Measurements from ENCODE around the gene LY86.
"Not testable (repeated sequence)": the region's sequence is repeated elsewhere in the genome, so short reads cannot be mapped to it uniquely, and the experiment has no call there.

Gene LY86

DNA sequence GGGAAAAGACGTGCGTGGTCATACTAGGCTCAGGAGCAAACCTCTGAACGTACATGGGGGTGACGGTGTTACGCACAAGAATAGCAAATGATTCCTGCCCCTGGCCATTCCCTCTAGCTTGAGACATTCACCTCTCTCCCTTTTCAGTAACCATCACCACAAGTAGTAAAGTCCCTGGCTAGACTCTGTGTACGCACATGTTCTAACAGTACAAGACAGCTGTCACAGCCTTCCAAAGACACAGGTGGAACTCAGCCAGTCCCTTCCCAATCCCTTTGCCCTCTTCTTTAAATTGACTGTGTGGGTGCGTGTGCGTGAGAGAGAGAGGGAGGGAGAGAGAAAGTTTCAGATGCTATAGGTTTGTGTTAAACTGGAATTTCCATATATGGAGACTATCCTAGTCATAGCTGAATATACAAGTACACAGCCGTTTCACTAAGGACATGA lies 67.3 kb downstream of the LY86 start:
- no peak for DNase-seq

DNA sequence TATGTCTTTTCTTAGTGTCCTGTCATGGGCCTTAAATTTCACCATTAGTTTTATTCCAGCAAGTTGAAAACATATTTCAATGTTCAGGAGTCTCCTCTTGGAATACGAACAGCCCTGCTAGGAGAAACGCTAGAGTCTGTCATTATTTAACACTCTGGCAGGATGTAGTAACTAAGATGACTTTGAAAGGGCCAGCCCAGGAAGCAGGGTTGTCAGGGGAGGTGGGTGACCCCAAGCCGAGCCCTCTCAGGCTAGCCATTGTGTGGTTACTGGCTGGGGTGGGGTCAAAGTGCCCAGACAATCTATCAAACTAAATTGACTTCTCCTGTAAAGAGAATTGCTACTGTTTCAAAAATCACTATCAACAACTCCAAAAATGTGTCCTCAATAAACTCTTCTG lies 67.8 kb downstream of the LY86 start:
- no peak for DNase-seq

DNA sequence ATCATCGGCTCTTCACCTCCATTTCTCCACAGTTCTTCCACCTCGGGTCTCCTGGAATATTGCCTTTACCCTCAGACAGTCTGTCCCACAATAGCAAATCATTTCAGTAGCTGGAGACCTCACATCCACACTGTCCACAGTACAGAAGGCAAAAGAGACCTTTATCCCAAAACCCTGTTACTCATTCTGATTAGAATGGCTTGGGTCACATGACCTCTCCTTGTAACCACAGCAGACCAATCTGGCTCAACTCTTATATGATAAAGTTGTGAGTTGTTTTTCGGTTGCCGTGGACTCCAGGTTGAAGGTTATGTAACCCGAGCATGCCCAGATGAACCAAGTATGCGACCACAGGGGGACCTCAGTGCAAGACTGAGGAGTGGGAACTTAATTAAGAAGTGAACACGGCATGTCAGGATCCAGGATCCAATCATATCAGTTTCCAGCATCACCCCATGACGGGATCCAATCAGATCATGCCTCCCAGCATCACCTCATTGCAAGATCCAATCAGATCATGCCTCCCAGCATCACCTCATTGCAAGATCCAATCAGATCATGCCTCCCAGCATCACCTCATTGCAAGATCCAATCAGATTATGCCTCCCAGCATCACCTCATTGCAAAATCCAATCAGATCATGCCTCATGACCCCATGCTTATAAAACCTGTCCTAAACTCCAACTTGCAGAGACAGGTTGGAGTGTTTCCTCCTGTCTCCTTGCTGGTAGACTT lies 68.7 kb downstream of the LY86 start:
- no peak for DNase-seq

- DNase-seq, result no peak
Measured at GRCh38 chr6:6657820-6658217, 69.3 kb downstream of the LY86 start.

DNA sequence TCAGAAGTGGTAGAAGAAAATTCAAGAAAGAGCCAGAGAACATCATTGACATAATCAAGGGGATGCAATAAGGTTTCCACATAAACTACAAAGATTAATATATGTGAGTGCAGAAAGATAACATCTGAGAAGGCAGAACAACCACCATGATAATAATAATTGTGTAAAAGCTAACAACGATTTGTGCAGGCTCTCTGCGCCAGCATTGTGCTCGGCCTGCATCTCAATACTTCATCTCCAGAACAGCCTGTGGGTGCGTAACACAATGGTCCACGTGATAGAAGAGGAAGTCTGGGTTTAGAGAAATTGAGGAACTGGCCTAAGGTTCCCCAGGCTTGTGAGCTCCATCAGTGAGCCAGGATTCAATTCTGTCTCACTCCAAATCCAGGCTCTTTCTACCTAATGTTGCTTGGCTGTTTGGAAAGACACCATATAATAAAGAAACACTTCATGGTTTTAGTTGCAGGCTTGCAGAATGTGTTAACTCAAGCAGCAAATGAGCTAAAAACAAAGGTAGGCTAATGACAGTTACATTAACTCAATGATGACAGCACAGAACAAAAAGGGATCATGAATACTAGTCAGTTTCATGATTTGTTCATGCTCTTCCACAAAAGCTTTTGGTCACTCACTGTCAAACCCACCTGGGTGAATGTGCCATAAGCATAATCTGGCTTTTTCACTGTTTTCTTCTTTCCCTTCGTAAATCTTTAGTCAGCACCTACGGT lies 71.2 kb downstream of the LY86 start:
- no peak for DNase-seq

GRCh38 chr6:6660339-6661045 lies 72.0 kb downstream of the LY86 start:
- DNase-seq, result no peak

- no peak for DNase-seq
Measured at GRCh38 chr6:6661191-6661590, 72.7 kb downstream of the LY86 start.

GRCh38 chr6:6661684-6662083 lies 73.2 kb downstream of the LY86 start:
- no peak for DNase-seq

GRCh38 chr6:6663421-6664135 lies 75.1 kb downstream of the LY86 start:
- no peak for DNase-seq

- DNase-seq, result no peak
Measured at GRCh38 chr6:6665555-6666243, 77.2 kb downstream of the LY86 start.

GRCh38 chr6:6670150-6670549 lies 81.6 kb downstream of the LY86 start:
- not testable (repeated sequence) for DNase-seq

DNA sequence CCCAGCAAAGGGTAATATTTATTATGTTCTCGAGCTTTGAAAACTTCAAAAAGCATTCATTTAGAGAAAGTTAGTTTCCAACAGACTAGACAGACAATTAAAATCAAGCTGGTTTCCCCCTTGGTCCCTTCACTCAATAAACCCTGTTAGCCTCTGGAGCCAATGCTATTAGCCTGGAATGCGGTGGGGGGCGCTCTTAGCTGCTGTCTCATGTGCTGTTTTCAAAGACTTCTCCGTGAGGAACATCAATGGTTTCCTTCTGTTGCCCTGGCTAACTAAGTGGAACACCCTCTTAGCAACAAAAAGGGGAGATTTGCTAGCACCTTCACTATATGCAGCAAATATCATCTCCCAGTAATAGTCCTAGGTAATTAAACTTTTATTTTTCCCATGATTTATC lies 86.4 kb downstream of the LY86 start:
- no peak for DNase-seq

- peak; percentile 91 for DNase-seq
Measured at GRCh38 chr6:6676910-6677441, 88.5 kb downstream of the LY86 start.

DNA sequence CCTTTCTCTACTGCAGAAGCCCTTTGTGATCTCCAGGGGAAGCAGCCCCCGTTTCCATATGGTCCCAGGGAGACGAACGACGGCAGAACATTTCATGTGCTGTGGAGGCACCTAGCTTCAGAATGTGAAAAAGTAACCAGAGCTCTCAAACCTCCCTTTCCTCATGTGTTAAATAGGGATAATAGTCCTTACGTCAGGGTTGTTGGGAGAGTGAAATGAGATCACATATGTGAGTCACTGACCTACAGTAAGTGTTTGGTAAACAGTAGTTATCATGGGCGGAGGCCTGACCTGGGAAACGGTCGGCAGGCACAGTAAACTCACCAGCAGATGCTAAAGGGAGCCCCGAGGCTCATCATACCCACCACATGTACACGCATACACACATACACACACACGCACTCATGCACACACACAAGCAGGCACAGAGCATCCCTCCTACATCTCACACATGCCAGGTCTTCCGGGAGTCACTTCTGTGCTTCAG lies 89.7 kb downstream of the LY86 start:
- no peak for DNase-seq

DNA sequence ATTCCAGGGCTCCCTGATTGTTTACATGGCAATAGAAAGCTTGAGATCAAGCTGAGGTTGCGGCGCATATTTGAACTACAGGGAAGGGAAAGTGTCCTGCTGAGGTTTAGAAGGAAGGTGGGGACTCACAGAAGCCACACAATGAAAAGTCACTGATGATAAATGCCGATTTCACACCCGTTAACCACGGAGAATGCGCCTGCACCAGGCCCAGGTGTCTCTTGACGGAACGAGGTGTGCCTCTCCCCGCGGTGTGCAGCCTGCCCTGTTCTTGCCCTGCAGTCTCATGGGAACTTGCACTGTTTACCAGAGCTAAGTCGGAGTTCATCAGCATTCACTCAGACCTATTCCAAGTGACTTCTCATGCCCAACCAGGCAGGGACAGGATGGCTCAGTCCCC lies 90.3 kb downstream of the LY86 start:
- DNase-seq, result no peak

- DNase-seq, result no peak
Measured at GRCh38 chr6:6679633-6680032, 91.1 kb downstream of the LY86 start.

DNA sequence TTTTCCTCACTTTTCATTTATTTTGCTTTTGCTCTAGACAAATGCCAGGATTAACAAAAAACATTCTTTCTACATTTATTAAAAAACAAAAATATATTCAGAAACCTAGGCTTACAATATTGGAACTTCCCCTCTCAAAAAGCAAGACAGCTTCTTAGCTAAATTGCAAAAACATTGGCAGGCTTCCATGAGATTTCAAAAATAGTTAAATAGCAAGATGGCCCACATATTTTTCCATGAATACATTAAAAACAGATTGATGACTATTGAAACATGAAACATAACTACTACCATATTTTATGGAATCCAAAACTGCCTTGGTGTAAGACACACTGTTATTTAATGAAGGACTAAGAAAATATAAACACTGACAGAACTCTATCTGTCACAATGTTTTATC lies 92.0 kb downstream of the LY86 start:
- DNase-seq, result no peak

DNA sequence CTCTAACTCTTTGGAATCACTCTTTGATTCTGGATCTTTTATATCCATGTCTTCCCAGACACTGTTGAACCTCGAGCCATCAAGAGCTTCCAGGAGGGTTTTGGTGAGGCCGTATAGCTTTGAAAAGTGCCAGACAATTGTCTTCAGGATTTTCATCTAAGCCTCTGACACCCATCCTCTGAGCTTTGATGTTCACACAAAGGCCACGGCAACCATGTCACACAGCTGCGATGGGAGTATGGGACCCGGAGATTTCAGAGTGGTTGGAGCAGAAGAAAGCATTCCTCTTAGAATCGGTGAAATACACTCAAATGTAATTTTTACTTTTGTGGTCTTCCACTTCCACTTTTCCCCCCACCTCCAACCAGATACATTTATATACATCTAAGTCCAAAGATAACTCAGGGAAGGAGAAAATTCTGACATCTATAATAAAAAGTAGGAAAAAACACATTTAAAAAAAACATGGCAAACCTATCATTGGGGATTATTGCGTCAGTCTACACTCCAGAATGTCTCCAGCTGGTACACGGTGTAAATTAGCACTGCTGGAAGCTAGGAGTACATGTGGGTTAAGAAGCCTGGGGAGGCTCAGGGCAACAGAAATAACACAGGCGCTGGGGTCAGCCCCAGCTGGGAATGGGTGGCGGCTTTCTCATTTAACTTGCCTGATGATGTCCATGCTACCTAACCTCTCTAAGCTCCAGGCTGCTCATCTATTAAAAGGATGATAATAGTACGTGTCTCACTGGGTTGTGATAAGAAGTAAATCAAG lies 92.7 kb downstream of the LY86 start:
- no peak for DNase-seq

DNA sequence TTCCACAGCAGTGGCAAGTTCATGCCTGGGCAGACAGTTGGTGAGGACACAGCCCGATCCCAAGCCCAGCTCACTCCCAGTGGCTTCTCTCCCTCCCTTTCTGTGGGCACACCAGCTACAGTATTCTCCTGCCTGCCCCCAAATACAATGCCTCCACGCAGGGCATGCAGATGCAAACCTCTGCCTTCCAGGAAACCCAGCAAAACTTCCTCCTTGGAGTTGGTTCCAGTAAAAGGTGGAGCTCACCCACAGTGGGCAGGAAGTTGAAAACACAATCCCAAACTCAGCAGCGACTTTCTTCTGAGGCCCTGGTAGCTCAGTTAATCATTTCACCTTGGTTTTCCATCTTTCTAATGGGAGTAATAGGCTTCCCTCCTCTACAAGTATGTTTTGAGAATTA lies 93.7 kb downstream of the LY86 start:
- no peak for DNase-seq

DNA sequence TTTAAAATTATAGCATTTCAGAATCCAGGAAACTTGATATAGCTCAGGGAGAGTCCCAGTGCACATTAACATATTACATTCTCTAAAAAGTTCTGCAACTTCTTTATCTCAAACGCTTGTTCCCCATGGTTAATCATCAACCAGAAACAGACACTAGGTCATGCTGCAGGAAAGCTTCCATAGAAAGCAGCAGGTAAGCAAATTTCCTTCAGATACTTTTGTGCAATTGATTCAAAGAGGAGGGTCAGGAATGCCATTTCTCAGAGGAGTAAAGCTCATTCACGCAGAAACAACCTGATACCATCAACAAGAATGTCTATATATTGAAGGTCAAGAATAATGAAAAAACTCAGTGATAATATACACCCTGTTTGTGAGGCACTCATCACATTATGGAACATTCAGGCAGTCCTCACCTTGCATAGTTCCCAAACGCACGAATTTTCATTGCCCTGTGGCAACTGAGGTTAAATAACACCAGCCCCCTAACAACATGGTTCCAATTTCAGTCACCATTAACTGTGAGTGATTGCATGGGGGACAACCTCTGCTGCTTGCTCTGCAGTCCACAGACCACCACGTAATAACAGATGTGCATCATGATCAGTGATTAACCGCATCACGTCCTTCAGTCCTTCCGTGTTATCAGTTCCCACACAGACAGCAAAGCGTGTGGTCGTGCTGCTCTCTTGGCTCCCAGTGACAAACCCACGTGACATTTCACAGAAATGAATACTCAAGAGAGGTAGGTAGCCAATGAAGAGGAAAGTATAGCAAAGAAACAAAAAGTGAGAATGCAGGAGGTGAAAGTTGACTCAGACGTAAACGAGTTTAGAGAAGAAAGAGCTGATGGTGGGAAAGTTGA lies 95.7 kb downstream of the LY86 start:
- DNase-seq, result no peak
